Activated CD4-positive, alpha-beta T cell treated with anti-CD3 and anti-CD28 coated beads for 1 hour (primary cell): ENCODE measurements around the gene CCDC126.
"Not testable (repeated sequence)": the region's sequence is repeated elsewhere in the genome, so short reads cannot be mapped to it uniquely, and the experiment has no call there.

Experiments
- DNase-seq: peaks from one replicate; pipeline ENCODE4 v3.0.0-alpha.2; 2020

CCDC126 gene, protein sequence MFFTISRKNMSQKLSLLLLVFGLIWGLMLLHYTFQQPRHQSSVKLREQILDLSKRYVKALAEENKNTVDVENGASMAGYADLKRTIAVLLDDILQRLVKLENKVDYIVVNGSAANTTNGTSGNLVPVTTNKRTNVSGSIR

DNA sequence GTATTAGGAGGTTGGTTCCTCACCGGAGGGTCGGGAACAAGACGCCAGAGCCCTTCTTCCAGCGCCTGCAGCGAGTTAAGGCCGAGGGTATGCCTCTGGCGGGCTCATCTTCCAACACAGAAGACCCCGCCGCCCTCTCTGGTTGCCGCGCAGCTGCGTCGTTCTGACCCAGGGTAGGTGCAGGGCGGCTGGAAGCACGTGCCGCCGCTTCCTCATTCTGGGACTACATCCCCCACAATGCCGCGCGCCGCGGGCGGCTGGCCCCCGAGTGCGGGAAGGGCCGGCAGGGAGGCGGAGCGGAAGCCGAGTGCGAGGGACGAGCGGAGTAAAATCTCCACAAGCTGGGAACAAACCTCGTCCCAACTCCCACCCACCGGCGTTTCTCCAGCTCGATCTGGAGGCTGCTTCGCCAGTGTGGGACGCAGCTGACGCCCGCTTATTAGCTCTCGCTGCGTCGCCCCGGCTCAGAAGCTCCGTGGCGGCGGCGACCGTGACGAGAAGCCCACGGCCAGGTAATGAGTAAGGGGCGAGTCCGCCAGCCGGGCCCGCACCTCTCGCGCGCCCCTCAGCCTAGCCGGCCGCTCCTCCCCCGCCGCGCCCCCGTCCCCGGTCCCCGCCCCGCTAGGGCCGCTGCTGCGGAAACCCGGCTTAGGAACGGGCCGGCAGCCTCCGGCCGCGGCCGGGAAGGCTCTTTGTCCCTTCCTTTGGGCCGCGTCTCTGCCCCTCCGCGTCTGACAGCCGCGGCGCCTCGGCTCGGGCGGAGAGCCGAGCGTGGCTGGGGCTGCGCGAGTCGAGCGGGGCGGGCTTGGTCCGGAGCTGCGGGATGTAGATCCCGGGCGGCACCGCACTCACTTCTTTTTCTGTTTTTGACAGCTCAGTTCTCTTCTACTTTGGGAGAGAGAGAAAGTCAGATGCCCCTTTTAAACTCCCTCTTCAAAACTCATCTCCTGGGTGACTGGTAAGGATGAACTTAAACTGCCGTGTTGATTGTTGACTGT, at the start of gene CCDC126:
Gene CCDC126, plus strand, starts transcription at position 289 of the 998 bp plus-strand sequence. CDS start 13,934 bp downstream, outside the sequence.
- DNase-seq, result peak; percentile 70

DNA sequence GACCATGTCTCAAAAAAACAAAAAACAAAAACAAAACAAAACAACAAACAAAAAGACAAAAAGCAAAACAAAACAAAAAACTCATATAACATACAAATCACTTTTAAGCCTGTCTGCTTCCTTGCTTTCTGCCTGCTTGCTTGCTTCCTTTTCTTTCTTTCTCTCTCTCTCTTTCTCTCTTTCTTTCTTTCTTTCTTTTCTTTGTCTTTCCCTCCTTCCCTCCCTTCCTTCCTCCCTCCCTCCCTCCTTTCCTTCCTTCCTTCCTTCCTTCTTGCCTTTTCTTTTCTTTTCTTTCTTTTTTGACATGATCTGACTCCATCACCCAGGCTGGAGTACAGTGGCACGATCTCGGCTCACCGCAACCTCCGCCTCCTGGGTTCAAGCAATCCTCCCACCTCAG, 49.5 kb upstream of the CCDC126 start:
- DNase-seq, result no peak

DNA sequence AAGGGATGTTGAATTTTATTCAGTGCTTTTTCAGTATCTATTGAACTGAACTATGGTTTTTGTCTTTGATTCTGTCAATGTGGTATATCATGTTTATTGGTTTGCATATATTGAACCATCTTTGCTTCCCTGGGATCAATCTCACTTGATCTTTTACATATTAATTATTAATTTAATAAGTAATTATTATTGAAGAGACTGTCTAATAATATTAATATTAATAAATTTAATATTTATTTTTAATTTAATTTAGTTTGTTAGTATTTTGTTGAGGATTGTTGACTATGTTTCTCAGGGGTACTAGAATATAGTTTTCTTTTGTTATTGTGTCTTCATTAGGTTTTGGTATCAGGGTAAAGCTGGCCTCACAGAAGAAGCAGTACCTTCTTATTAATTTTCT, 38.9 kb upstream of the CCDC126 start:
- DNase-seq, result no peak

DNA sequence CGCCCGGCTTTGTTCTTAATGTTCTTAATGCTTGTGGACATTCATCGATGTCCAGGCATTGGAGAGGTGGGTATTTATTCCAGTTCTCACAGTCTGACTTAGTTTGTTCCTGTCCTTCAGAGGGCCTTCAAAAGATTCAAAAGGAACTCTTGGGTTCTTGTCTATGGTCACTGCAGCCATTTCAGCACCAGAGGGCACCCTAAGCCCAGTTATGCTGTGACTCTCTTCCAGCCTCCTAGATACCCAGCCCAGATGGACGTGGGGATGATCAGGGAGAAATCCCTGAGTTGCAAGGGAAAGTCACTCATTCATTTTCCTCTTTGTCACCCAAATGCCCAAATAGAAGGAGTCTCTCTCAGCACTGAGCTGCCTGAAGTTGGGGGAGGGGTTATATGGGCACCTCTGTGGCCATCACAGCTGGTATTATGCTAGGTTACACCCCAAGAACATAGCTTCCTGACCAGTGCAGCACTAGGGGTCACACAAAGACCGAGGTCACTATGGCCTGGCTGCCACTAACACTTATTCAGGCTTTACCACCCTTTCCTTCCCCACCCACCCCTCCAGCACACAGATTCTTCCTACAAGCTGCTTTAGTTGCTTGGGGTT, 26.5 kb upstream of the CCDC126 start:
- DNase-seq, result peak; percentile 50

DNA sequence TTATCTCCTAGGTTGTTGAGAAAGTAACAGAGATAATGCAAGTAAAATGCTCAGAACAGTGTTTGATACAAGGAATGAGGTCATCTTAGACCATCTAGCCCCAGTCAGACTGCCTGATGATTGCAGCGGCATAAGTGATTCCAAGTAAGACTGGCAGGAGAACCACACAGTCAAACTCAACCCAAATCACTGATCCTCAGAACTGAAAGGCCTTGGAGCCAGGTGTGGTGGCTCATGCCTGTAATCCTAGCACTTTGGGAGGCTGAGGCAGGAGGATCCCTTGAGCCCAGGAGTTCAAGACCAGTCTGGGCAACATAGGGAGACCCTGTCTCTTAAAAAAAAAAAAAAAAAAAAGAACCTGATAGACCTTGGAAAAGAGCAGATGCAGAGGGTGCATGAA, 15.2 kb upstream of the CCDC126 start:
- DNase-seq, result not testable (repeated sequence)

DNA sequence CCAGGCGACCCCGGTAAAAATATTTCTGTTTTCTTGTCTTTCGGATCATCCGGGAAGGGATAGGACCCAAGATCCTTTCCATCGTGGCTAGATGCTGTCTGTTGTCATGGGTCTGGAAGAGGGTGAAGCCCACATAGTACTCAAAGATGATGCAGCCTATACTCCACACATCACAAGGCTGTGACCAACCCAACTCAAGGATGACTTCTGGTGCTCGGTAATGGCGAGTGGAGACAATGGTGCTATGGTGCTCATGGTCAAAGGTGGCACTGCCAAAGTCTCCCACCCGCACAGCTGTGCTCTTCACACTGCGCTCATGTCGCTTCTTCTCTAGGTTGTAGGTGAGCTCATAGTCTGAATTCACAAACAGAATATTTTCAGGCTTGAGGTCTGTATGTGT, 11.9 kb upstream of the CCDC126 start:
- not testable (repeated sequence) for DNase-seq

DNA sequence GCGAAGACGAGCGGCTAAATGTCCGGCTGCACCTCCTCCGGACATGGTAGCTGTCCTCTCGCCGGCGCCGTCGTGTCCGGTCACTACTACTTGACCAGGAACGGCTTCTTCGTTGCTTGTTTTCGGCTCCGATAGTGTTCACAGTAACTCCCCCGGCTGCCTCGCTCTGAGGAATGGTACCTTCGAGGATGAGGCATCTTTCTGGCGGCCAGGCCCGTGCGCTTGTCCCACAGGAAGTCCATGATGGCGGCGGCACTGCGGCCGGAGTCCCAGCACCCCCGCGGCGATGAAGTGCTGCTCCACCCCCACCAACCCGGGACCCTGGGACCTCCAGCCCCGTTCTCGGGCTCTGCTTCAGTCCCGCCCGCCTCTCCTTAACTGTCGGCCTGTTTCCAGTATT, 11.0 kb upstream of the CCDC126 start:
- DNase-seq, result no peak

DNA sequence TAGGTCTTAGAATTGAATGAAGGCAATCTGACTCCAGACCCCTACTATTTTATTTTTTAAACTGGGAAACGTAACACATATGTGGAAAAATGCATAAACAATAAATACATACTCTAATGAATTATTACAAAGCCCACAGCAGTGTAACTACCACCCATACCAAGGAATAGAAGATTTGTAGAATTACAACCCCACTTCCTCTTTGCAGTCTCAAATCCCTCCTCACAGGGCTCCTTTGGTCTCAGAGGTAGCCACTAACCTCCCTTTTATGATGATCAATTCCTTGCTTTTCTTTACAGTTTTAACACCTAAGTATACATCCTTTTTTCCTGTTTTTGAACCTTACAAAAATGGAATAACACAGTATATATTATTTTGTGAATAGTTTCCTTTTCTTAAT, 6.7 kb upstream of the CCDC126 start:
- no peak for DNase-seq

DNA sequence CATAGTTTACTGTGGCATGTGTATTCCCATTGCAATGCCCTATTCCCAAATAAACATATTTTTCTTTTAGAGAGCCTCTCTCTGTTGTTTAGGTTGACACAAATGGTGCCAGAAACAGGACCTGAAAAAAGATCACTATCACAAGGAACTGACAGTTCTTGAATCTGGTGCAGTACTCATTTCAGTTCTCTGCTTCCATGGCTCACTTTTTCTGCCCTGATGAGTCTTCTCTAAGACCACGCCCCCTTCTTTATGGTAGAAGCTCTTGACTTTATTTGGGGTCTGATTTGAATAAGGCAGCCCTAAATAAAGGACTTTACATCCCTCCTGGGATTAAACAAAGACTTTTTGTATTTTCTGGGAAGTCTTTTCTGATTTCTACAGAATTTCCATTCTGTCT, 3.5 kb upstream of the CCDC126 start:
- no peak for DNase-seq

DNA sequence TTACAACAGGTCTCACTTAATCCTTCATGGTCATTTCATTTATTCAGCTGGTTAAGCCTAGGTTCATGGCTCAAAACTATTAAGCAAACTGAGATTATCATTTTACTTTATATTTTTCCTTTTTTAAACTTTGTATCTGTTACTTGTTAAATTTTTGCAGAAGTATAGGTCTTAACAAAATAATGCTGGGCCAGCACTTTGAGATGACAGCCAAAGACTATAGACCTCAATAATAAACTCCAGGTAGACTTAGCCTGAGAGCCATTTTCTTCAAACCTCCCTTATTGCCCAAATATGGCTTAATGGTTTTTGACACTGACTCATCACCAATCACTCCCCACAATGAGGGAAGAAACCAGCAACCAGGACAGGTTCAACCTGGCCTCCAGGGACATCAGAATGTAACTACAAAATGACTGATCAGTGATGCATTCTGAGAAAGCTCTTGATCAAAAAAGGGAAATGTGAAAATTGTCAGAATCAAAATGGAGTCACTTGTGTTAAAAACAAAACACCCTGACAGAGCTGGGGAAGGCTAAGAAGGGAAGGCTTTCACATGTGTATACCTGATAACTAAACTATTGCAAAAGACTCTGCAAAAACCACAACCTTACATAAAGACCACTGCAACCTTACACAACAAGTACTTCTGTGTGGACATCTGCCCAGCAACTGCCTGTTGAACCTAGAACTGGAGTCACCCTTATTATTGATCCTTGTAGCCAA, 2.1 kb upstream of the CCDC126 start:
- DNase-seq, result no peak

DNA sequence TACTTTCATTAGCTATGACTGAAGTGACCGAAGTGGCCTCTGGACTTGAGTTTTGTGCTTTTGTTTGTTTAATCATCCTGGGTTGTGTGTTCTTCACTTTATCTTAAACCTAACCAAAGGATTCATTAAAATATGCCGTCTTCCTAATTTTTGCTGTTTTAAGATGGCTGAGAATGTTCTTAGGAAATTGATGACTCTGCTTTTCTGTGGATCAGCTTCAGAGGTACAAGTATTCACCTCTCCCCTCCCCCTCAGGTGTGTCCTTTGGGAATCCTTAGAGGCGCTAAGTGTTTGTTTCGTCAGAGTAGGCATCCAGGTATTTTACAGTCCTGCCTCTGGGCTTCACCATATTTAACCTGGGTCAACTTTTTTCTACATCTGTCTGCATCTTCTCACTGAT, 1.1 kb downstream of the CCDC126 start:
- DNase-seq, result no peak

DNA sequence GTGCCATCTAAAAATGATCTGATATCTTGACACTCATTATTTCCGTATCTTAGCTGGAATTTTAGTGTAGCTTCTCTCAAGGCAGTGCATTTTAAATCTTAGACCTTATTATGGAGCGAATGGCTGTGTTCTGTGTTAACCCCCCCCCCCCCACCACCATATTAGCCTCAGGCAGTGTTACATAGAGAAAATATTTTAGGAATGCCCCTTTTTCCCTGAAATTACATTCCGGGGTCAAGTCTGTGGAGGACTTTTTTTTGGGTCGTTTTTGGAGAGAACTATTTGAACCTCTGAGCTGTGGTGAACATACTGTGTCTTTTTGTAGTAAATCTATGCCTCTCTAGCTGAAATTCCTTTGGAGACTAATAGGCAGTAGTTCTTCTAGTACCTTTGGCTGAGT, 3.1 kb downstream of the CCDC126 start:
- DNase-seq, result no peak

DNA sequence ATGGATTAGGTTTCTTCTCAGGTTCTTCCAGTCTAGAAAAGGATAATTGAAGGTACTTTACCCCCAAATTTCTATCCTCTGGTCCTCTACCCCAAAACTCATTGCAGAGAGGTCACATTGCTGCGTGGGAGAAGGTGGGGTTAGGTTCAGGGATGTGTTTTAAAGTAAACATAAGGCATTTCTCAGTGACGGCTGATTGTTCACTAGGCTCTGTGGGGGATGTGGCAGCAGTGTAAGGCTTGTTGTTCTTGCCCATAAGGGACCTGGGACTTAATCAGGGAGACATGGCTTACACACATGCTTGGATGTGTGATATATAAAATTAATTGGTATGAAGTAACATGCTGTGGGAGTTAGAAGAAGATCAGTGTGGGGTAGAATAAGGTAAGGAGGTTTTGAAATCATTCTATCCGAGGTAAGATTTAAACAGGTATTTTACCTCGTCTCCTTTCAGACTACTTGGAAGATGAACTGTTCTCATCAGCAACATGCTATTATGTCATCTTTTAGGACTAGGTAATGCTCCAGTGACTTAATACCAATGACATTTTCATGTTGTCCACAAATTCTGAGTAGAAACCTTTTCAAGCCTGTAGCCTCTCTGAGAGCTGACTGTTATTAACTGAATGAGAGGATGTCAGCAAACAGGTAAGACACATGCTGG, 6.6 kb downstream of the CCDC126 start:
- DNase-seq, result no peak

DNA sequence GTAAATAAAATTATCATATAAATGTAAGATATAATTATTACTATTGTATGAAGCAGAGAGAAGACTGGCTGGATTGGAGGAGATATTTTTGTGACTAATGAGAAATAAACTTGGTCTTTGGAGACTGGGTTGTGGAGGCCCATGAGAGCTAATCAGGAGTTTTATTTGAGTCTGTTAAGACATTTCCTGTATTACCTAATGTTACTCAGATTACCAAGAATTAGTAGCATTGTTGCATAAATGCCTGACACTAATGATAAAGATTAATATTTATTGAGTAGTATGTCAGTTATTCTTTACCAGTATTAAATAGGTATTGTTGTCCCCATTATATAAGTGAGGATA, 7.1 kb downstream of the CCDC126 start:
- DNase-seq, result no peak

DNA sequence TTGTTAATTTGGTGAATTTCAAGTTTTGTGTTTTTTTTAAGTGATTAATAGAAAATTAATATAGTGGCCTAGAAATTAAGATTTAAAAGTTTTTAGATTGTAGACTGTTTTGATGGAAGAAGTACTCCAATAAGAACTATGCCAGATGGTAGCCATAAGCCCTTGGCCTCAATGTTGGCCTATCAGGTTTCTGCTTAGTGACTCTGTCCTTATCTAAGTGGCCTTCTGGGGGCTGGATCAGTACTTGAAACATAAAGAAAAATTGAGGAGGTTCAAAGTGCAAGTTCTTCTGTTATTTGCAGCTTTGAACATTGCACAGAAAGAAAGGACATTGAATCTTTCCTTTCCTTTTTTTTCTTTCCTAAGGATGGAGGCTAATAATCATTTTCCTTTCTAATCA, 9.9 kb downstream of the CCDC126 start:
- DNase-seq, result no peak

DNA sequence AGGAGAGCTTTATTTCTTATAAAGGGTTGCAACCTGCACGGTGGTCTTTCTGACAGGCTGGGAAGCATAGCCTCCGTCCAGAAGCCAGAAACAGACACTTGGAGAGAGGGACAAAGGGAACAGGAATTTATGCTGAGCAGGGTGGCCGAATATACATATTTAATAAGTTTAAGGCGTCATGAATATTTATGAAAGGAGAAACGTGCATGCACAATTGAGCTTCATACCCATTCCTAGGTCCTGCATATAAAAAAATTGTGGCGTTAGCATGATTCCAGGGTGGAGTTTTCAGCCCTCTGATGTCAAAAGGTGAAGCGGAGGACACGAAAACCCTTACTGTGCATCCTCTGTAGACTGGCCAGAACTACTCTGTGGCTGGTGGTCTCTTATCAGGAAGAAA, 10.7 kb downstream of the CCDC126 start:
- DNase-seq, result no peak

DNA sequence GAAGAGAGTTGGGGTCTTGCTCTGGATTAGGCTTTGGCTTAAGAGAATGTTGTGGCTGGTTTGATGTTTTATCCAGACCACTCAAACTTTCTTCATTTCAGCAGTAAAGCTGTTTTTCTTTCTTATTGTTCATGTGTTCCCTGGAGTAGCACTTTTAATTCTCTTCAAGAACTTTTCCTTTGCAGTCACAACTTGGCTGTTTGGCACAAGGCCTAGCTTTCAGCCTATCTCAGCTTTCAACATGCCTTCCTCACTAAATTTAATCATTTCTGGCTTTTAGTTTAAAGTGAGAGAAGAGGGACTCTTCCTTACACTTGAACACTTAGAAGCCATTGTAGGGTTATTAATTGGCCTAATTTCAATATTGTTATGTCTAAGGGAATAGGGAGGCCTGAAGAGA, 18.1 kb downstream of the CCDC126 start:
- DNase-seq, result no peak

DNA sequence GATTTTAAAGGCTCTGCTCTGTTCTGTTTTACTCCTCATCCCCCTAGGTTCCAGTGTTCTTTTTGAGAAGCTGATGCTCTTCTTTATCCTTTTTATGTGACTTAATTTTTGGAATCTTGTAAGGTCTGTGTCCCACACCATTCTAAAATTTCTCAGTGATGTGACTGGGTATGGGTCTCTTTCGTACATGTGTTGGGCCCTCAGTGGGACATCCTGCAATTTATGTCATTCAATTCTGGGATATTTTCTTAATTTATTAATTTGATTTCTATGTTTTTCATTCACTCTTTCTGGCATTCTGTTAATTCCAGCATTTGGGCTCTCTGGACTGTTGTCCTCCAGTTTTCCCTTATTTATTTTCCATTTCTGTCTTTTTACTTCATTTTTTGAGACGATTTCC, 19.4 kb downstream of the CCDC126 start:
- no peak for DNase-seq

DNA sequence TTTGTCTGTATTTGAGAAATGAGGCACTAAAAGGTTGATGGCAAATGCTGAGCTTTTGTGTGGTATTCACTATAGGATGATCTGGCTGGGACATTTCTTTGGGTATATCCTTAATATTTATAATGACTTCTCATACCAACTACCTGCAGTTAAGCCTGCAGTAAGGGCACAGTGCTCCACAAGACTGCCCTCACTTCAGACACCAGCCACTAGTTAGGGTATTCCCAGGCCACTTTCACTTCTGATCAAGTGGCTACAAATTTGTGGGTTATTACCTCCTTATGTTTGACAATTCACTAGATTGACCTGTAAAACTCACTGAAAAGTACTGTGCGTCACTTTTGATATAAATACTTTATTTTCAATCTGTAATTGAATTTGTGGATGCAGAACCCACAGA, 20.3 kb downstream of the CCDC126 start:
- no peak for DNase-seq

DNA sequence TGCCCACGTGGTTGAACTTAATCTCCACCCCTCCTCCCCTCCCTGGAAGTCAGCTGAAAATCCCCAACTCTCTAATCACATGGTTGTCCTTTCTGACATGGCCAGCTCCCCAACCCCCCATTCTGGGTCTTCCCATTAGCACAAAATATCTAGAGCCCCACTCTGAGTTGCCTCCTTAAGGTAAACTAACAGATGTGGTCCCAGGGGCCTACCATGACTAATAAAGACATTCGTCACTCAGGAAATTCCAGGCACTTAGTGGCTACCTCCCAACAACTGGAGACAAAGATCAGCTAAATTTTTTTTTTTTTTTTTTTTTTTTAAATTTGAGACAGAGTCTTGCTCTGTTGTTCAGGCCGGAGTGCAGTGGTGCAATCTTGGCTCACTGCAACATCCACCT, 21.1 kb downstream of the CCDC126 start:
- no peak for DNase-seq

DNA sequence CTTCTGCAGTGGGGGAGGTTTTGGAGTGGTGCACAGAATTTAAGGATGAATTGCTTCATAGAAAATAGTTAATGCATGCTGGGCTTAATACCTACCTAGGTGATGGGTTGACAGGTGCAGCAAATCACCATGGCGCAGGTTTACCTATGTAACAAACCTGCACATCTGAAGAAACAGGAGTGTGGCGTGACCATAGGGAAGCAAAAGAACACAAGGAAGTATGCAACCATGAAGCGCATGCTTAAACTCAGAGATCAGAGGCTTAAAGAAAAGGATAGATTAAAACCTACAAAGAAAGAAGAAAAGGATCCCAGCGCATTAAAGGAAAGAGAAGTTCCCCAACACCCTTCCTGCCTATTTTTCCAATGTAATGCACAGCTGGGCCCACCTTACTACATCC, 22.0 kb downstream of the CCDC126 start:
- no peak for DNase-seq

DNA sequence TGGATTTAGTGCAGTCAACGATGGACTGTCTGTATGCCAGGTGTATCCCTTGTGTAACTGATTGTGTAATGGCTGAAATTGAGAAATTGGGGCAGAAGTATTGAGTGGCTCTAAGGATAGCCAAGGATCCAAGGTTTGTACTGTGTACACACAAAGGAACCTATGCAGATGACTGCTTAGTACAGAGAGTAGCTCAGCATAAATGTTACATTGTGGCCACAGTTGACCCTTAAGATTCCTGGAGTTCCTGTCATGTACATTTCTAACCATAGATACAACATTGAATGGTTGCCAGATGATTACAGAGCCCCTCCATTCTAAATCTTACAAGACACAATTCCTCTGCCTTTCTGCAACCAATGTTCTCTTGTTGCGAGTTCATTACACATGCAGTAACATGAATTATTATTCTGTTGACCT, 25.3 kb downstream of the CCDC126 start:
- no peak for DNase-seq

DNA sequence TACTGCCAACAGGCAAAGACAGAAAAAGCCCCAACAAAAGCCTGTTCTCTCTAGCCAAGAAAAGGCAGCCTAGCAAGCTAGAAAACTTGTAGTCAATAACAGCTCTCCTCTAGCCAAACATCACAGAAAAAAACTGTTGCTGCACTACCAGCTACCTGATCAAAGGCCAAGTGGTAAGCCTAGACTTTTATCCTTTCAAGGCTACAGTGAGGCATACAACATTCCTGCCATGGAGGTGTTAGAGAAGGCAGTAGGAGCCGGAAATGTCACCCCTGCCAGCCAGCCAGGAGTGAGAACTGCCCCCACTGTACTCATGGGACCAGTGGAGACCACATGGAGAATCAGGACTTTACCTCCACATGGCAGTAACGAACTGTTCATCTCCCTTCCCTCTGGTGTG, 31.2 kb downstream of the CCDC126 start:
- DNase-seq, result no peak
